GM18907 (cell line): ENCODE data around the gene CERS6.

Experiments
- ATAC-seq: cut with Tn5 transposase; IDR thresholded peaks from one replicate; pipeline ENCODE4 v1.9.1; 2021; ENCODE audit warnings: mild to moderate bottlenecking, moderate library complexity; ENCODE audit not compliant: unreplicated experiment

CERS6 gene

DNA sequence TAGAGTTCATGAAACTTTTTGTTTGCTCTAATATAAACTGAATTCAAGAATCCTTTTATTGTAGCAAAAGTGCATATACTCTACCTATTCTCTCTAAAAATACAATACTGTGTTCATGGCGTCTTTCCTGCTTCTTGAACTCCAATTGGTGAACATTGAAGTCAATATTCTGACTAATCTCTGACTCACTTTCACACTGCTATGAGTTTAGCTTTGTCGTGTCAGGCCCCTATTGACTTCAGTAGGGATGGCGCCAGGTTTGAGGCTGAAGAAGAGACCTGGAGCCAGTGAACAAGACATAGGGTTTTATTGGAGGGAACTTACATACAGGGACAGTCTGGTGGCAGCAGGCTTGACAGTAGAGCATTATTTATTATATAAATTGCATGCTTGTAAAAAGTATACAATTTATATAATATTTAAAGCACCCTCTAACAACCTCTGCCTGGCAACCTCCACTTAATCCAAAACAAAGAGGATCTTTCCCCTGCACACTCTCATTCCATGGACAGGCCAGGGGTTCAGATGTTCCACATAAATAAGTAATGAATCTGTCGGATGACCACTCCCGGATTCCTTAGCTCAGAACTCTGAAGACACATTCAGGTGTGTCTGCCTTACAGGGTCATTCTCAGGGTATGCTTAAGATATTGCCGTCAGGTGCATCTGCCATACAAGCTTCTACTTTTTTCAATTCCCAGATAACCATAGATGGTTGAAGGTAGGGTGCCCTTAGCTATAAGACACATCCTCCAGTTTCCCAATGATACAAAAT is 141.0 kb downstream of the CERS6 start:
- no peak for ATAC-seq

DNA sequence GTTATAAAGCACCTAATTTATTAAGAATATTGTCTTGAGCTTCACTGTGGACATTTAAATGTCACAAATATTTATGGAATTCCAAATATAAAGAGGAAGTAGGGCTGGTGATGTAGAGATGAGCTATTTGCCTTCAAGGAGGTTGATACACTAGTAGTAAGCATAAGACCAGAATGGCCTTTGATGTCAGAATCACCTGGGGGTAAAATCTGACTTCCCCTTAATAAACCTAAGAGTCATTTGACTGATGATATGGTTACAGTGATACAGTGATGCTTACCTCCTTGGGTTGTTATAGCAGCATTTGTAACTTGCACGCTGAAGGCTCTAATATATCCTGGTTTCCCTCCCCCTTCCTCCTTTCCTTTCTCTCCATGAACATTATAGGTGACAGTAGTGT is 143.7 kb downstream of the CERS6 start:
- ATAC-seq: no peak

DNA sequence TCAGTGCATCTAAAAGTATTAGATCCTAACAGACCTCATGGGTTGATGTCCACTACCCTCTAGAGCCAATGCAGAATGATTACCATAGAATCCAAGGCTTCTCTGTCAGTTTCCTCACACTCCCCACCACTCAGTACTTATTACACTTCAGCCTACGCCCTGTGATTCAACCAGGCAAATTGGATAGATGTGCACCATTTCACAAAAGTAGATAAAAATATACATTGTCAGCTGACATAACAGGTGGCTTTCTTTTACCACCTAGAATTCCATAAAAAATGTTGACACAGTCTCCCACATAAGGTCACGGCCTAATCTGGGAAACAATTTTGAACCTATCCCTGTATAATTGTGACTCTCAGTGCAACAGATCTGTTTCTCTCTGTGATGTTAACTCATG is 144.9 kb downstream of the CERS6 start:
- no peak for ATAC-seq

DNA sequence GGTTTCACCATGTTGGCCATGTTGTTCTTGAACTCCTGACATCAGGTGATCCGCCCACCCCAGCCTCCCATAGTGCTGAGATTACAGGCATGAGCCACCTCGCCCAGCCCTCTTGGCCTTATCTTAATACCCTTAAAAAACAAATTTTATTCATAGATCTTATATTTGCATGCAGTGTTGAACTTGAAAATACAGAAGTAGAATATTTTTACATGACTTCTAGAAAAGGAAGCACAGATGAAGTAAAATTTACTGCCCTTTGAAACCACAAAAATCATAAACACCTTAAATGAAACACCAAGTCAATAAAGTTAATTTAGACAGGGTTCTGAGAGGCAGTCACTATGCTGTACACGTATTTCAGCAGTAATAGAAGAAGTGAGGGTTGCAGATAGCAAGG is 145.7 kb downstream of the CERS6 start:
- ATAC-seq: peak; percentile 73

DNA sequence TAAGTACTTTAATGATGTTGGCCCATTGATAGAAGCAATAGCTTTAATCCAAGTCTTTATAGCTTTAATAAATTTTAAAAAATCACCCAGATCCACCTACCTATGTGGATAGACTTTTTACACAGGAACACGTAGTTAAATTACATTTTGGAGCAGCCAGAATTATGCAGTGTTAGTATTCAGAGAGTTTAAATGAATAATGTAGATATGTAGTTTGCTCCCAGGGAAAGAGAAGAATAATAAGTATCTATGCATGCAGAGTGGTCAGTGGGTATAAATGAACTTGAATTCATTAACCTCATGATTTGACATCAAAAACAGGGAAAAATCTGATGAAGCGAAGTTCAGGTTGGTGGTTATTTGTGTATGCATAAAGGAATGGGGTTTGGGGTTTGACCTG is 146.3 kb downstream of the CERS6 start:
- ATAC-seq: no peak

GRCh38 chr2:168602846-168603401 is 146.9 kb downstream of the CERS6 start:
- no peak for ATAC-seq

- no peak for ATAC-seq
Measured at GRCh38 chr2:168603439-168603961, 147.4 kb downstream of the CERS6 start.

DNA sequence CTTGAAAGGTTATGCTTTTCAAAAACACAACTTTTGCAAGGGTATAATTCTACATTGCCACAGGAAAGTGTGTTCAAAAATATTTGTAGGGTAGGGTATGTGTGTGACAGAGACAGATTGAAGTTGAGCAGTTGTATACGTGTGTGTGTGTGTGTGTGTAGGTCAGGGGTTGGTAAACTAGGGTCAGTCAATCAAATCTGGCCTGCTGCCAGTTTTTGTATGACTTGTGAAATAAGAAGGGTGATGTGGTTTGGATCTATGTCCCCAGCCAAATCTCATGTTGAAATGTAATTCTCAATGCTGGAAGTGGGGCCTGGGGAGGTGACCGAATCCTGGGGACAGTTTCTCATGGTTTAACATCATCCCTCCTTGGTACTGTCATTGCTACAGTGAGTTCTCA is 148.2 kb downstream of the CERS6 start:
- ATAC-seq: no peak

DNA sequence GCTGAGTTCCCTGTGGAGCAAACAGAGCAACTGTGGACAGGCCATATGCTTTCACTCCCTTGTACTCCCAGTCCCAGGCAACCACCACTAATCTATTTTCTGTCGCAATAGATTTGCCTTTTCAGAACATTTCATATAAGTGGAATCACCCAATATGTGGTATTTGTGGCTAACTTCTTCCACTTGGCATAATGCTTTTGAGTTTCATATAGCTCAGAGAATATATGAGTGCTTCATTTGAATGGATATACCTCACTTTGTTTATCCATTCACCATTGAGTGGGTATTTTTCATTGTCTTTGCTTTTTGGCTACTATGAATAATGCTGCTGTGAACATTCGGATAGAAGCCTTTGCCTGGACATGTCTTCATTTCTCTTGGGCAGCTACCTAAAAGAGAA is 151.9 kb downstream of the CERS6 start:
- no peak for ATAC-seq

DNA sequence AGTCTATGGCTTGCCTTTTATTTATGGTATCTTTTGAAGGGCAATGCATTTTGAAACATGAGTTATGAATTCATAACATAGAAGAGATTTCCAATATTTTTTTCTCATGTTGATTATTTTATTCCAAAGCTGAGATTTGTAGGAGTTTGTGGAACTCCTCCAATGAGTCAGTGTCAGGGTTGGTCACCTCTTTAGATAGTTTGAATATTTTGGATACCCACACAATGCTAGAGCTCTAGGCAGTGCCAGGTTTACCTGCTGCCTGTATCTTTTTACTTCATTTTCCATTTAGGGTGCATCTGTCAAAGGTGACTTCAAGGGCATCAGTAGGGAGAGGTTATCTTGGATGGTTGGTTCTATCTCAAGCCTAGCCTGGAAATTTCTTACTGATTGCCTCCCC is 152.7 kb downstream of the CERS6 start:
- ATAC-seq: no peak

DNA sequence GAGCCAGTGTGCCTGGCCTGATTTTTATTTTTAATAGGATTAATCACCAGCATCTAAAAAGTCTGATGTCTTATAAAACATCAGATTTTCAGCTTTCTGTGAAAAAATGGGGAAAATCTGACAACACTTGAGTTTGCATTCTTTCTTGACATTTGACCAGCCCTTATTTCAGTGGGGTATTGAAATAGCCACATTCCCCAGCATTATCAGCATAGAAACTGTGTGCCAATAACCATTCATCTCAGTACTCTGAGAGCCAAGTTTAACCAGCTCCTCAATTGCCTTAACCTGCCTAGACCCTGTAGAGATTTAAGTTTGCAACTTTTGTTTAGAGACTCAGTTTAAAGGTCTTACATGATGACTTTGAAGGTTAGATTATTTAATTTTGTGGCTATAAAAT is 155.0 kb downstream of the CERS6 start:
- ATAC-seq: no peak

DNA sequence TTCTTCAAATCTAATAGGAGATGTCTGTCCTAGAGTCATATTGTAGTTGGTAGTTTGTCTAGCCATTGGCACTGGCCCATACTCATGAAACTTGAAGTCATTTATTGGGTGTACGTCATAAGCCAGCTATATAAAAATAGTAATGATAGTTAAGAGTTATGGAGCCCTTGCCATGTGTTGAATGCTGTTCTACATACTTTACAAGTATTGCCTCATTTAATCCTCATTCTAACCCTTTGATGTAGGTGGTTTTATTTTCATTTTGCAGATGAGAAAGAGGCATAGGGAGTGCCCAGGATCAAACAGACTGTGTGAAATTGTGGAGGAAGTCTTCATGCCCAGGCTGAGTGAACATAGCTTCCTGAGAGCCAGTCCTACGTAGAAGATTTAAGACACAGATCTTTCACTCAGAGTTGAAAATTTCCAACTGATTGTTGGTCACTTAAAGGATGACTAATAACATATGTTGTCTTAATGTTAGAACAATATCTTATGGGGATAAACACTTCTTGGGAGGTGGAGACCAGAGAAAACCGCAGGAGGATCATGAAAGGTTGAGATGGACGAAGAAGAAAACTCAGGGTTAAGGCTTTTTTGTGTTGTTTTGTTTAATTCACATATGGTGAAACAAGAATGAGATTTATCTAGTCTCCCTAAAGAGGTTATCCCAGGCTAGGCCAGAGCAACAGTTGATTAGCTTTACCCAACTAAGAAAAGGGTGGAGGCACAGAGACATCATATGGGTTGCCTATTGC is 156.0 kb downstream of the CERS6 start:
- no peak for ATAC-seq

GRCh38 chr2:168612719-168613118 is 156.6 kb downstream of the CERS6 start:
- no peak for ATAC-seq

GRCh38 chr2:168613551-168613950 is 157.5 kb downstream of the CERS6 start:
- ATAC-seq: no peak

DNA sequence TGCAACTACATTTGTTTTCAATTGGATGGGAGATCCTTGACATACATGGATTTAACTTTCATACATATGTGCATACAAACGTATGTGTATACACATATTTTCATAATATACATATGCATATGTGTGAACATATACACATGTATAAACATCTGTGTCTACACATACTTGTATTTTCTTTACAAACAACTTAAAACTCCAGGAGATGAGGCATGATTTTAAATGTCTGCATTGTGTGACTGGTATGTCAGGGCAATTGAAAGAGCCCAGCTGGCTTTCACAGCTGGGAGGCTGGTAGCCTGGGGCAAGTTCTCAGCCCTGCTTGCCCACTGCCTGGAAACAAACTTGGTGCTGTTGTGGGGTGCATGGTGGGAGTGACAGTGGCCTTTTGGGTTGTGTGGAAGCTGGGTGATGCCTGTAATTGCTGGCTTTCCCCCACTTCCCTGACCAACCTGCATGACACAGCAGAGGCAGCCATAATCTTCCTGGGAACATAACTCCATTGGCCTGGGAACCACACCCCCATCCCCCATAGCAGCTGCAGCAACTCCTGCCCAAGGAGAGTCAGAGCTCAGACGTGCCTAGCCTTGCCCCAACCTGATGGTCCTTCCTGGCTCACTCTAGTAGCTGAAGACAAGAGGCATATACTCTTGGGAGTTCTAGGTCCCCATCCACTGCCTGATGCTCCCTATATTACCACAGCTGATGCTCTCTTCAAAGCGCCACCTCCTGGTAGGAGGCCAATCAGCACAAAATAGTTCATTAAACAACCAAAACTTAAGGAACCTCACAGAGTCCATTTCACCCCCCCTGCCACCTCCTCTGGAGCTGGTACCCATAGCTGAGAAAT is 158.3 kb downstream of the CERS6 start:
- no peak for ATAC-seq

DNA sequence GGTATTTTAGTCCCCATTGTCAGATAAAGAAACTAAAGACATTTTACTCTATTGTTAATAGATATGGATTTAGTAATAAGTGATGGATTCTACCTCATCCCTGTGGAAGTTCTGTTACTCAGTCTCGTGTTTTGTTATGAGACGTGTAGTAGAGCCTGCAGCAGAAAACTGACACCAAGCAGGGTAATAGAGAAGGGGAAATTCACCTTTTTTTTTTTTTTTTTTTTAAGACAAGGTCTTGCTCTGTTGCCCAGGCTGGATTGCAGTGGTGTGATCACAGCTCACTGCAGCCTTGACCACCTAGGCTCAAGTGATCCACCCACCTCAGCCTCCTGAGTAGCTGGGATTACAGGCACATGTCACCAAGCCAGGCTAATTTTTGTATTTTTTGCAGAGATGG is 164.5 kb downstream of the CERS6 start:
- no peak for ATAC-seq

DNA sequence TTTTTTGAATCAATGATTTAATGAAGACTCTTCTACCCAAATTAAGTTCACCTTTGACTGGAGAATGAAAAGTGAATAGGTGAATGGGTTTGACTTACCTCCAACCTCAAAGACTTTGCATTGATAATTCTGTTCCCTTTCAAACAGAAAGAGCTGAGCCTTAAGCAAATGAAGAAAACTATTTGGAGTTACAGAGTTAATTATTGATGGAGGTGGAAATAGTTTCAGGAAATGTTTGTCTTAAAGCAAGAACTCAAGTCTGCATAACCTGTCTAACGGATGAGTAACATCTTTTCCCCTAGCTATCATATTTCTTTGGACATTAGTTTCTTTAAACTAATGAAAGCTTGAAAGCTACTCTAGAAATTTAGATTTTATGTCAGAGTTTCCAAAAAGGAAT is 166.5 kb downstream of the CERS6 start:
- ATAC-seq: peak; percentile 47

GRCh38 chr2:168624028-168624427 is 168.0 kb downstream of the CERS6 start:
- no peak for ATAC-seq

- ATAC-seq: no peak
Measured at GRCh38 chr2:168626096-168626495, 170.0 kb downstream of the CERS6 start.

GRCh38 chr2:168626647-168627046 is 170.6 kb downstream of the CERS6 start:
- no peak for ATAC-seq

DNA sequence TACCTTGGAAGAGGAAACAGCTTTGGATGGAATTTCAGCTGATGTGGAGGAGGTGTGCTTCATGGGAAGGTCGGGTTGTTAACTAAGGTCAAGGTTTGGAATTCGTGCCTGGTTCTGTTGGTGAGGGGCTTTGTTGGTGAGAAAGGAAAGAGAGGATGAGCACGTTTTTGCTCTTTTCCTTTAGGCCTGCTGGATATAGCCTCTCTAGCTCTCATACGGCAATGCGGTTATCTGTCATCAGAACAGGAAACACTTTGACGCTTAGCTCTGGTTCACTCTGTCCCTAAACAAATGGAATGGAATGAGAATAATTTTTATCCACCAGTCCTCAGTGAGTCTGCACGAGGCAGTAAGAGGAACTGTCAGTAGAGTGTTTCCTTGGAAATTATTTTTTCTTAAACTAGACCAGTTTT is 176.6 kb downstream of the CERS6 start:
- ATAC-seq: peak; percentile 47
